Effector memory CD4-positive, alpha-beta T cell (primary cell): ENCODE results near the gene PRPF38A.
A peak's percentile ranks its signal among the peaks of the same experiment; 100 is the strongest.

Experiments used
- DNase-seq, 3 donors: peaks; one replicate each; pipeline ENCODE4 v3.0.0-alpha.2; 2020
- H3K27ac ChIP-seq: 2 replicates; pipeline ENCODE4 v1.7.0; 2013; ENCODE audit warnings: mild to moderate bottlenecking, low read length, moderate library complexity; ENCODE audit not compliant: insufficient read depth, poor library complexity, severe bottlenecking
- H3K27me3 ChIP-seq: replicated peaks from 2 replicates; pipeline ENCODE4 v1.7.0; 2013; ENCODE audit warnings: mild to moderate bottlenecking, low read length; ENCODE audit not compliant: insufficient read depth, control insufficient read depth, poor library complexity, severe bottlenecking
- H3K36me3 ChIP-seq: 2 replicates; pipeline ENCODE4 v1.7.0; 2013; ENCODE audit warnings: mild to moderate bottlenecking, low read length, moderate library complexity; ENCODE audit not compliant: control insufficient read depth, insufficient read depth
- H3K4me1 ChIP-seq: 2 replicates; pipeline ENCODE4 v1.7.0; 2013; ENCODE audit warnings: low read length, mild to moderate bottlenecking; ENCODE audit not compliant: control insufficient read depth, insufficient read depth, poor library complexity, severe bottlenecking
- H3K4me3 ChIP-seq: 2 replicates; pipeline ENCODE4 v1.7.0; 2013; ENCODE audit warnings: low read length, low read depth, mild to moderate bottlenecking; ENCODE audit not compliant: insufficient read depth, poor library complexity, severe bottlenecking
- H3K9me3 ChIP-seq: 2 replicates; pipeline ENCODE4 v1.7.0; 2013; ENCODE audit warnings: mild to moderate bottlenecking, low read length, moderate library complexity; ENCODE audit not compliant: control insufficient read depth
- total RNA-seq, 3 donors: gene quantifications; one replicate each; lab custom pipeline; 2026; lab: John Stamatoyannopoulos, UW

Gene PRPF38A
- total RNA-seq, result 59.3 to 74.5 (median 66.5) reads per million in 3 donors

- H3K4me3 ChIP-seq, result peak within 1 kb of the TSS; percentile 92
- DNase-seq, result peak; percentile 94 to 96 (median 94)
- H3K27ac ChIP-seq, result peak within 1 kb of the TSS; percentile 98
- peaks cover 26% of the 10 kb centered on the region for H3K36me3 ChIP-seq
- no peaks in the 10 kb centered on the region for H3K27me3 ChIP-seq
- no peaks in the 10 kb centered on the region for H3K9me3 ChIP-seq
- peaks cover 14% of the 10 kb centered on the region for H3K4me1 ChIP-seq
These were observed at the start of gene PRPF38A, which contains the start of gene ORC1 for GRCh38 chr1:52404116-52404974. Gene PRPF38A, plus strand, starts transcription at chr1:52404602. Its CDS starts 148 bp downstream, at chr1:52404750. Gene ORC1, minus strand, starts transcription at chr1:52404423. Its CDS starts 2,200 bp downstream, at chr1:52402223.

GRCh38 chr1:52355436-52355835 lies 49.0 kb upstream of the PRPF38A start:
- Histone ChIP-seq H3K4me1 (no peaks in the 10 kb centered on the region), H3K9me3 (no peaks in the 10 kb centered on the region), H3K27me3 (no peaks in the 10 kb centered on the region), H3K36me3 (peaks cover 92% of the 10 kb centered on the region), H3K4me3 (no peak overlapping the region), H3K27ac (no peak overlapping the region)
- DNase-seq, result no peak

GRCh38 chr1:52355847-52356505 lies 48.4 kb upstream of the PRPF38A start:
- no peak for DNase-seq
- no peaks in the 10 kb centered on the region for H3K9me3 ChIP-seq
- no peak overlapping the region for H3K4me3 ChIP-seq
- no peaks in the 10 kb centered on the region for H3K27me3 ChIP-seq
- H3K27ac ChIP-seq, result no peak overlapping the region
- peaks cover 95% of the 10 kb centered on the region for H3K36me3 ChIP-seq
- no peaks in the 10 kb centered on the region for H3K4me1 ChIP-seq

- H3K27ac ChIP-seq, result no peak overlapping the region
- H3K36me3 ChIP-seq, result peaks cover 99% of the 10 kb centered on the region
- no peaks in the 10 kb centered on the region for H3K27me3 ChIP-seq
- no peaks in the 10 kb centered on the region for H3K9me3 ChIP-seq
- no peaks in the 10 kb centered on the region for H3K4me1 ChIP-seq
- no peak for DNase-seq
- H3K4me3 ChIP-seq, result no peak overlapping the region
These were observed 47.5 kb upstream of the PRPF38A start for GRCh38 chr1:52356818-52357355.

GRCh38 chr1:52357397-52357796 lies 47.0 kb upstream of the PRPF38A start:
- peaks cover 99% of the 10 kb centered on the region for H3K36me3 ChIP-seq
- no peaks in the 10 kb centered on the region for H3K9me3 ChIP-seq
- no peak for DNase-seq
- H3K27me3 ChIP-seq, result no peaks in the 10 kb centered on the region
- H3K4me3 ChIP-seq, result no peak overlapping the region
- no peaks in the 10 kb centered on the region for H3K4me1 ChIP-seq
- H3K27ac ChIP-seq, result peak overlapping the region; percentile 7

- no peak overlapping the region for H3K4me3 ChIP-seq
- H3K9me3 ChIP-seq, result no peaks in the 10 kb centered on the region
- H3K27ac ChIP-seq, result no peak overlapping the region
- no peaks in the 10 kb centered on the region for H3K27me3 ChIP-seq
- H3K4me1 ChIP-seq, result peaks cover under 1% of the 10 kb centered on the region
- no peak for DNase-seq
- peaks cover 90% of the 10 kb centered on the region for H3K36me3 ChIP-seq
These were observed 45.4 kb upstream of the PRPF38A start for GRCh38 chr1:52358851-52359497.

GRCh38 chr1:52359676-52360594 lies 44.5 kb upstream of the PRPF38A start:
- Histone ChIP-seq H3K27me3 (no peaks in the 10 kb centered on the region), H3K4me1 (peaks cover 10% of the 10 kb centered on the region), H3K4me3 (no peak overlapping the region), H3K36me3 (peaks cover 80% of the 10 kb centered on the region), H3K9me3 (no peaks in the 10 kb centered on the region), H3K27ac (no peak overlapping the region)
- DNase-seq, result no peak

- Histone ChIP-seq H3K4me1 (peaks cover 17% of the 10 kb centered on the region), H3K27ac (no peak overlapping the region), H3K36me3 (peaks cover 74% of the 10 kb centered on the region), H3K9me3 (no peaks in the 10 kb centered on the region), H3K4me3 (no peak overlapping the region), H3K27me3 (no peaks in the 10 kb centered on the region)
- no peak for DNase-seq
These were observed 43.8 kb upstream of the PRPF38A start for GRCh38 chr1:52360595-52360968.

GRCh38 chr1:52364235-52364839 lies 40.1 kb upstream of the PRPF38A start:
- Histone ChIP-seq H3K36me3 (peaks cover 36% of the 10 kb centered on the region), H3K9me3 (no peaks in the 10 kb centered on the region), H3K27ac (peak overlapping the region; percentile 87), H3K4me3 (no peak overlapping the region), H3K4me1 (peaks cover 17% of the 10 kb centered on the region), H3K27me3 (no peaks in the 10 kb centered on the region)
- DNase-seq, result no peak
